ENCODE data around the gene NUCB2.

Gene NUCB2

GRCh38 chr11:17268902-17269301 is 7.6 kb upstream of the NUCB2 start:
- DNase-seq (ENCODE audit: low read depth) = no peak

- no peak for DNase-seq (ENCODE audit: low read depth)
These were observed 3.7 kb upstream of the NUCB2 start for GRCh38 chr11:17272801-17273200.

- DNase-seq (ENCODE audit: low read depth) = no peak
These were observed 3.3 kb upstream of the NUCB2 start for GRCh38 chr11:17273211-17273610.

- DNase-seq (ENCODE audit: low read depth) = no peak
These were observed 2.8 kb upstream of the NUCB2 start for GRCh38 chr11:17273668-17274282.

GRCh38 chr11:17275400-17276235 is 921 bp upstream of the NUCB2 start:
- DNase-seq (ENCODE audit: low read depth) = no peak

GRCh38 chr11:17277024-17277584 is 565 bp downstream of the NUCB2 start:
- DNase-seq (ENCODE audit: low read depth) = peak; percentile 61

GRCh38 chr11:17280494-17281127 is 4.1 kb downstream of the NUCB2 start:
- DNase-seq (ENCODE audit: low read depth) = no peak

- DNase-seq (ENCODE audit: low read depth) = no peak
These were observed 9.8 kb downstream of the NUCB2 start for GRCh38 chr11:17286332-17286731.

GRCh38 chr11:17287058-17287457 is 10.5 kb downstream of the NUCB2 start:
- no peak for DNase-seq (ENCODE audit: low read depth)

GRCh38 chr11:17291710-17292109 is 15.2 kb downstream of the NUCB2 start:
- DNase-seq (ENCODE audit: low read depth) = no peak

- DNase-seq (ENCODE audit: low read depth) = no peak
These were observed 16.8 kb downstream of the NUCB2 start for GRCh38 chr11:17293311-17293710.

GRCh38 chr11:17294033-17294432 is 17.5 kb downstream of the NUCB2 start:
- DNase-seq (ENCODE audit: low read depth) = no peak

- peak; percentile 57 for DNase-seq (ENCODE audit: low read depth)
These were observed 20.5 kb downstream of the NUCB2 start for GRCh38 chr11:17296852-17297559.

GRCh38 chr11:17298302-17298701 is 21.8 kb downstream of the NUCB2 start:
- DNase-seq (ENCODE audit: low read depth) = no peak

- no peak for DNase-seq (ENCODE audit: low read depth)
These were observed 23.8 kb downstream of the NUCB2 start for GRCh38 chr11:17300372-17300771.

GRCh38 chr11:17313349-17314231 is 37.1 kb downstream of the NUCB2 start:
- no peak for DNase-seq (ENCODE audit: low read depth)

GRCh38 chr11:17314232-17314547 is 37.7 kb downstream of the NUCB2 start:
- DNase-seq (ENCODE audit: low read depth) = peak; percentile 86

- no peak for DNase-seq (ENCODE audit: low read depth)
These were observed 38.4 kb downstream of the NUCB2 start for GRCh38 chr11:17314904-17315426.

- DNase-seq (ENCODE audit: low read depth) = no peak
These were observed 52.4 kb downstream of the NUCB2 start for GRCh38 chr11:17328871-17329494.

GRCh38 chr11:17331669-17332068 is 55.1 kb downstream of the NUCB2 start:
- no peak for DNase-seq (ENCODE audit: low read depth)
